GM12878 (cell line): ENCODE data around the gene MYO9B. TPM values are rescaled to one million over a fixed set of nuclear protein-coding genes. Genes with fewer than 3 reads are reported as not detected.

ENCODE experiments used
- ATAC-seq: fragments of 200-7000 bp; cut with Tn5 transposase; 3 replicates; pipeline ENCODE4 v1.9.1; 2020; ENCODE audit warnings: mild to moderate bottlenecking, moderate library complexity
- BruUV-seq: library from RNA; stranded (reverse); fragments of 400-500 nt; replicated peaks from 2 replicates; lab custom pipeline; 2021; lab: Mats Ljungman, UMichigan
- CTCF ChIA-PET: fragments of 300-600 bp; sonication (Branson Sonifier 250); formaldehyde crosslinking; extraction: SDS; loops from one replicate; lab custom pipeline; 2021; ENCODE audit warnings: inconsistent platforms; lab: Yijun Ruan, JAX
- POLR2A ChIA-PET: fragments of 350-600 bp; formaldehyde crosslinking; extraction: SDS; loops from one replicate; lab custom pipeline; 2021; ENCODE audit warnings: inconsistent platforms; lab: Charles Lee
- RAD21 ChIA-PET: fragments of 300-600 bp; sonication (Branson Sonifier 250); formaldehyde crosslinking; loops from one replicate; lab custom pipeline; 2023; ENCODE audit warnings: antibody characterized with exemption; ENCODE audit not compliant: unreplicated experiment; lab: Charles Lee
- SMC1A ChIA-PET: fragments of 300-600 bp; sonication (Branson Sonifier 250); formaldehyde crosslinking; loops from one replicate; lab custom pipeline; 2023; ENCODE audit not compliant: unreplicated experiment, uncharacterized antibody; lab: Charles Lee
- DNase-seq: peaks from one replicate; pipeline ENCODE4 v3.0.0-alpha.2; 2011; ENCODE audit warnings: low read depth, low spot score
- FAIRE-seq: peaks from 3 replicates; lab custom pipeline; 2011; peaks lifted over from hg19 to GRCh38; lab: Jason Lieb, UNC
- H2AFZ ChIP-seq: 2 replicates; pipeline ENCODE4 v1.6.0; 2011; ENCODE audit warnings: low read depth, low read length, control low read depth; ENCODE audit not compliant: control insufficient read depth
- H3K27ac ChIP-seq: 2 replicates; pipeline ENCODE4 v1.5.1; 2011; ENCODE audit warnings: control low read depth; ENCODE audit not compliant: control insufficient read depth, insufficient read depth
- H3K27me3 ChIP-seq, 2 experiments: replicated peaks in 1 of 2; 2 replicates each; pipeline versions ENCODE4 v1.6.0 to v1.6.1; 2011; ENCODE audit warnings: low read length in 1 of 2; ENCODE audit not compliant: control insufficient read depth in 2 of 2, insufficient read depth in 2 of 2
- H3K36me3 ChIP-seq, 2 experiments: 2 replicates each; pipeline ENCODE4 v1.5.1; 2011; ENCODE audit warnings: low read length in 1 of 2; ENCODE audit not compliant: control insufficient read depth in 2 of 2, insufficient read depth in 2 of 2
- H3K4me1 ChIP-seq: 2 replicates; pipeline ENCODE4 v1.6.1; 2011; ENCODE audit warnings: mild to moderate bottlenecking, low read length, moderate library complexity, mixed read lengths; ENCODE audit not compliant: control insufficient read depth, insufficient read depth
- H3K4me2 ChIP-seq: 2 replicates; pipeline ENCODE4 v1.6.0; 2011; ENCODE audit warnings: control low read depth; ENCODE audit not compliant: control insufficient read depth, insufficient read depth
- H3K4me3 ChIP-seq: fragments of 200-600 bp; sonication (generic); 2 replicates; pipeline ENCODE4 v1.5.1; 2016
- H3K79me2 ChIP-seq: 2 replicates; pipeline ENCODE4 v1.6.0; 2011; ENCODE audit warnings: low read length; ENCODE audit not compliant: control insufficient read depth, insufficient read depth
- H3K9ac ChIP-seq: 2 replicates; pipeline ENCODE4 v1.8.0; 2011; ENCODE audit warnings: low read length, control low read depth, mixed read lengths; ENCODE audit not compliant: control insufficient read depth, insufficient read depth
- H3K9me3 ChIP-seq: replicated peaks from 3 replicates; pipeline ENCODE4 v1.5.1; 2011; ENCODE audit warnings: mild to moderate bottlenecking, low read length; ENCODE audit not compliant: control insufficient read depth, insufficient read depth
- H4K20me1 ChIP-seq: 2 replicates; pipeline ENCODE4 v1.6.0; 2011; ENCODE audit not compliant: control insufficient read depth, insufficient read depth
- CBFB ChIP-seq: IDR thresholded peaks from 2 replicates; pipeline ENCODE4 v1.6.1; 2016; ENCODE audit warnings: antibody characterized with exemption, low read depth
- EED ChIP-seq: sonication (generic); IDR thresholded peaks from 2 replicates; pipeline ENCODE4 v1.6.1; 2016; ENCODE audit warnings: antibody characterized with exemption, low read depth
- KLF5 ChIP-seq: fragments of 450-650 bp; IDR thresholded peaks from 2 replicates; pipeline ENCODE4 v1.6.1; 2014; ENCODE audit warnings: mild to moderate bottlenecking; ENCODE audit not compliant: partially characterized antibody
- NRF1 ChIP-seq: conservative IDR thresholded peaks from 2 replicates; pipeline ENCODE4 v1.6.1; 2011; ENCODE audit warnings: mild to moderate bottlenecking, low read depth, low read length, improper control_type of control experiment
- PML ChIP-seq: IDR thresholded peaks from 2 replicates; pipeline ENCODE4 v1.6.1; 2012; ENCODE audit warnings: low read length, inconsistent platforms
- POLR2A ChIP-seq: IDR thresholded peaks from 2 replicates; pipeline ENCODE4 v1.6.1; 2011; ENCODE audit warnings: low read depth, mild to moderate bottlenecking, low read length
- SIN3A ChIP-seq: IDR thresholded peaks from 2 replicates; pipeline ENCODE4 v1.6.1; 2012; ENCODE audit warnings: low read depth, low read length, improper control_type of control experiment
- SMAD1 ChIP-seq: fragments of 450-650 bp; IDR thresholded peaks from 2 replicates; pipeline ENCODE4 v1.6.1; 2018; ENCODE audit warnings: mild to moderate bottlenecking, low read depth; ENCODE audit not compliant: partially characterized antibody
- SPI1 ChIP-seq: IDR thresholded peaks from 2 replicates; pipeline ENCODE4 v1.6.1; 2011; ENCODE audit warnings: low read depth, mild to moderate bottlenecking, low read length, moderate library complexity, borderline replicate concordance; ENCODE audit not compliant: insufficient read depth
- STAT3 ChIP-seq: IDR thresholded peaks from 2 replicates; pipeline ENCODE4 v1.6.1; 2011; ENCODE audit warnings: low read depth, low read length, improper control_type of control experiment
- TARDBP ChIP-seq: IDR thresholded peaks from 2 replicates; pipeline ENCODE4 v1.6.1; 2016; ENCODE audit warnings: borderline replicate concordance
- TCF12 ChIP-seq: IDR thresholded peaks from 2 replicates; pipeline ENCODE4 v1.6.1; 2011; ENCODE audit warnings: low read depth, mild to moderate bottlenecking, low read length
- ZBED1 ChIP-seq: IDR thresholded peaks from 2 replicates; pipeline ENCODE4 v1.6.1; 2016; ENCODE audit warnings: borderline replicate concordance
- ZSCAN29 ChIP-seq: fragments of 450-650 bp; IDR thresholded peaks from 2 replicates; pipeline ENCODE4 v1.6.1; 2017; ENCODE audit warnings: mild to moderate bottlenecking, moderate library complexity
- WGBS: methylation state at CpG from one replicate; pipeline ENCODE4 v1.1.6; 2016; ENCODE audit warnings: low lambda C conversion rate; ENCODE audit not compliant: insufficient replicate concordance, insufficient coverage; ENCODE audit errors: missing lambda C conversion rate; 5-methylcytosine and 5-hydroxymethylcytosine counted together
- in situ Hi-C: fragments of 300-500 bp; cut with MboI; formaldehyde crosslinking; loops from 9 replicates; pipeline ENCODE4 v1.14.3; 2018; ENCODE audit warnings: mixed read lengths
- intact Hi-C: fragments of 100-400 bp; cut with micrococcal nuclease; formaldehyde crosslinking; loops from one replicate; pipeline ENCODE4 v1.14.2; 2022; ENCODE audit not compliant: unreplicated experiment
- polyA plus RNA-seq, 11 experiments: library from polyadenylated mRNA; depleted of rRNA in 4 of 11; unstranded in 6 of 11; stranded (reverse) in 5 of 11; fragments of >200 nt; fragmentation: Nextera tagmentation in 4 of 11; fragmentation: Illumina TruSeq in 1 of 11; extraction: Ambion mirVana in 4 of 11; extraction: Trizol in 1 of 11; gene quantifications; 1 replicate in 1 of 11; 2 replicates in 10 of 11; pipeline versions ENCODE4 v1.2.1 to v1.2.3, GENCODE V29; 2011 to 2016; ENCODE audit warnings: inconsistent platforms in 2 of 11, missing spikeins in 2 of 11, low read depth in 1 of 11
- total RNA-seq, 4 experiments: library from RNA; depleted of rRNA in 3 of 4; stranded (reverse); fragments of >200 nt in 3 of 4; fragmentation: Illumina TruSeq in 1 of 4; extraction: Trizol in 1 of 4; gene quantifications; 2 replicates each; pipeline versions ENCODE4 v1.2.1 to v1.2.3, GENCODE V29; 2013 to 2021
- TF ChIP-seq, protein P1 (sequence below): fragments of 450-650 bp; conservative IDR thresholded peaks from 2 replicates; pipeline ENCODE4 v1.6.1; 2017; ENCODE audit warnings: mild to moderate bottlenecking, moderate library complexity
- TF ChIP-seq, protein P2 (sequence below): fragments of 450-650 bp; IDR thresholded peaks from 2 replicates; pipeline ENCODE4 v1.6.1; 2017; ENCODE audit warnings: low read depth, mild to moderate bottlenecking, moderate library complexity
- TF ChIP-seq, protein P3 (sequence below): fragments of 450-650 bp; IDR thresholded peaks from 2 replicates; pipeline ENCODE4 v1.6.1; 2014; ENCODE audit warnings: mild to moderate bottlenecking
- TF ChIP-seq, protein P4 (sequence below): fragments of 450-650 bp; formaldehyde crosslinking; IDR thresholded peaks from 2 replicates; pipeline ENCODE4 v1.4.0; 2020; ENCODE audit warnings: mild to moderate bottlenecking, moderate library complexity

Gene MYO9B
- total and polyA plus RNA-seq, 10 of the 15 experiments (the other 5 are each of a cell fraction or from before 2014, with no cell fraction given), result 5.4 to 165 (median 45.8) TPM

DNA sequence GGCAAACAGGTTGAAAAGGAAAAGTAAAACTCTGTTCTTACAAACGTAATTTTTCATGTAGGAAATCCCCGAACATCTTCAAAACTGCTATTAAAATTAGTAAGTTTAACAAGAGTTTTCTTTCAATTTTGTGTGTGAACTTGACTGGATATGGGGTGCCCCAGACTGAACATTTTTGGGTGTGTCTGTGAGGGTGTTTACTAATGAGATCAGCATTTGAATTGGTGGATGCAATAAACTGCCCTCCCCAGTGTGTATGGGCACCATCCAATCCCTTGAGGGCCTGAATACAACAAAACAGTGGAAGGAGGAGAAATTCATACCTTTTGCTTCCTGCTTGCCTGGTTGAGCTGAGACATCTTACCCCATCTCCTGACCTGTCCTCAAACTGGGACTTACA is 12.1 kb upstream of the MYO9B start:
- SMC1A ChIA-PET, result no interaction called here
- peaks cover 12% of the 10 kb centered on the region for H3K79me2 ChIP-seq
- TF ChIP-seq, protein P1, sequence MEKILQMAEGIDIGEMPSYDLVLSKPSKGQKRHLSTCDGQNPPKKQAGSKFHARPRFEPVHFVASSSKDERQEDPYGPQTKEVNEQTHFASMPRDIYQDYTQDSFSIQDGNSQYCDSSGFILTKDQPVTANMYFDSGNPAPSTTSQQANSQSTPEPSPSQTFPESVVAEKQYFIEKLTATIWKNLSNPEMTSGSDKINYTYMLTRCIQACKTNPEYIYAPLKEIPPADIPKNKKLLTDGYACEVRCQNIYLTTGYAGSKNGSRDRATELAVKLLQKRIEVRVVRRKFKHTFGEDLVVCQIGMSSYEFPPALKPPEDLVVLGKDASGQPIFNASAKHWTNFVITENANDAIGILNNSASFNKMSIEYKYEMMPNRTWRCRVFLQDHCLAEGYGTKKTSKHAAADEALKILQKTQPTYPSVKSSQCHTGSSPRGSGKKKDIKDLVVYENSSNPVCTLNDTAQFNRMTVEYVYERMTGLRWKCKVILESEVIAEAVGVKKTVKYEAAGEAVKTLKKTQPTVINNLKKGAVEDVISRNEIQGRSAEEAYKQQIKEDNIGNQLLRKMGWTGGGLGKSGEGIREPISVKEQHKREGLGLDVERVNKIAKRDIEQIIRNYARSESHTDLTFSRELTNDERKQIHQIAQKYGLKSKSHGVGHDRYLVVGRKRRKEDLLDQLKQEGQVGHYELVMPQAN, result no peak
- no peak for TF ChIP-seq STAT3
- no peak for TF ChIP-seq KLF5
- TF ChIP-seq, protein P2, sequence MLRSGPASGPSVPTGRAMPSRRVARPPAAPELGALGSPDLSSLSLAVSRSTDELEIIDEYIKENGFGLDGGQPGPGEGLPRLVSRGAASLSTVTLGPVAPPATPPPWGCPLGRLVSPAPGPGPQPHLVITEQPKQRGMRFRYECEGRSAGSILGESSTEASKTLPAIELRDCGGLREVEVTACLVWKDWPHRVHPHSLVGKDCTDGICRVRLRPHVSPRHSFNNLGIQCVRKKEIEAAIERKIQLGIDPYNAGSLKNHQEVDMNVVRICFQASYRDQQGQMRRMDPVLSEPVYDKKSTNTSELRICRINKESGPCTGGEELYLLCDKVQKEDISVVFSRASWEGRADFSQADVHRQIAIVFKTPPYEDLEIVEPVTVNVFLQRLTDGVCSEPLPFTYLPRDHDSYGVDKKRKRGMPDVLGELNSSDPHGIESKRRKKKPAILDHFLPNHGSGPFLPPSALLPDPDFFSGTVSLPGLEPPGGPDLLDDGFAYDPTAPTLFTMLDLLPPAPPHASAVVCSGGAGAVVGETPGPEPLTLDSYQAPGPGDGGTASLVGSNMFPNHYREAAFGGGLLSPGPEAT, result no peak
- no peak for TF ChIP-seq EED
- no peak for TF ChIP-seq SPI1
- no peak for TF ChIP-seq CBFB
- TF ChIP-seq, protein P3, sequence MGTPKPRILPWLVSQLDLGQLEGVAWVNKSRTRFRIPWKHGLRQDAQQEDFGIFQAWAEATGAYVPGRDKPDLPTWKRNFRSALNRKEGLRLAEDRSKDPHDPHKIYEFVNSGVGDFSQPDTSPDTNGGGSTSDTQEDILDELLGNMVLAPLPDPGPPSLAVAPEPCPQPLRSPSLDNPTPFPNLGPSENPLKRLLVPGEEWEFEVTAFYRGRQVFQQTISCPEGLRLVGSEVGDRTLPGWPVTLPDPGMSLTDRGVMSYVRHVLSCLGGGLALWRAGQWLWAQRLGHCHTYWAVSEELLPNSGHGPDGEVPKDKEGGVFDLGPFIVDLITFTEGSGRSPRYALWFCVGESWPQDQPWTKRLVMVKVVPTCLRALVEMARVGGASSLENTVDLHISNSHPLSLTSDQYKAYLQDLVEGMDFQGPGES, result no peak
- no peak for TF ChIP-seq TARDBP
- no peak for TF ChIP-seq ZSCAN29
- TF ChIP-seq SIN3A, result no peak
- no peak for TF ChIP-seq SMAD1
- no peak for TF ChIP-seq NRF1
- TF ChIP-seq ZBED1, result no peak
- no peak for TF ChIP-seq POLR2A
- TF ChIP-seq PML, result no peak
- TF ChIP-seq TCF12, result no peak
- TF ChIP-seq, protein P4, sequence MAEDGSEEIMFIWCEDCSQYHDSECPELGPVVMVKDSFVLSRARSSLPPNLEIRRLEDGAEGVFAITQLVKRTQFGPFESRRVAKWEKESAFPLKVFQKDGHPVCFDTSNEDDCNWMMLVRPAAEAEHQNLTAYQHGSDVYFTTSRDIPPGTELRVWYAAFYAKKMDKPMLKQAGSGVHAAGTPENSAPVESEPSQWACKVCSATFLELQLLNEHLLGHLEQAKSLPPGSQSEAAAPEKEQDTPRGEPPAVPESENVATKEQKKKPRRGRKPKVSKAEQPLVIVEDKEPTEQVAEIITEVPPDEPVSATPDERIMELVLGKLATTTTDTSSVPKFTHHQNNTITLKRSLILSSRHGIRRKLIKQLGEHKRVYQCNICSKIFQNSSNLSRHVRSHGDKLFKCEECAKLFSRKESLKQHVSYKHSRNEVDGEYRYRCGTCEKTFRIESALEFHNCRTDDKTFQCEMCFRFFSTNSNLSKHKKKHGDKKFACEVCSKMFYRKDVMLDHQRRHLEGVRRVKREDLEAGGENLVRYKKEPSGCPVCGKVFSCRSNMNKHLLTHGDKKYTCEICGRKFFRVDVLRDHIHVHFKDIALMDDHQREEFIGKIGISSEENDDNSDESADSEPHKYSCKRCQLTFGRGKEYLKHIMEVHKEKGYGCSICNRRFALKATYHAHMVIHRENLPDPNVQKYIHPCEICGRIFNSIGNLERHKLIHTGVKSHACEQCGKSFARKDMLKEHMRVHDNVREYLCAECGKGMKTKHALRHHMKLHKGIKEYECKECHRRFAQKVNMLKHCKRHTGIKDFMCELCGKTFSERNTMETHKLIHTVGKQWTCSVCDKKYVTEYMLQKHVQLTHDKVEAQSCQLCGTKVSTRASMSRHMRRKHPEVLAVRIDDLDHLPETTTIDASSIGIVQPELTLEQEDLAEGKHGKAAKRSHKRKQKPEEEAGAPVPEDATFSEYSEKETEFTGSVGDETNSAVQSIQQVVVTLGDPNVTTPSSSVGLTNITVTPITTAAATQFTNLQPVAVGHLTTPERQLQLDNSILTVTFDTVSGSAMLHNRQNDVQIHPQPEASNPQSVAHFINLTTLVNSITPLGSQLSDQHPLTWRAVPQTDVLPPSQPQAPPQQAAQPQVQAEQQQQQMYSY (CRISPR knock-in tag), result no peak

More for the DNA sequence above, 12.1 kb upstream of the MYO9B start:
- peaks cover 10 to 16% of the 10 kb centered on the region in 2 experiments; a peak in 3 of 4 replicates for H3K36me3 ChIP-seq
- RAD21 ChIA-PET, result interaction anchor here (0.6 kb wide), 1 partner anchor 242 kb away, joined by 6 read pairs; no protein-coding TSS in a partner anchor
- CTCF ChIA-PET, result interaction anchor here (0.8 to 1.4 kb wide), 3 partner anchors 58 to 227 kb away, joined by 3 to 5 read pairs (median 3); no protein-coding TSS in a partner anchor
- H3K9ac ChIP-seq, result no peak overlapping the region
- in situ Hi-C loops (no loop called here), intact Hi-C loops (loop anchor here (10.0 kb wide), 1 partner anchor 121 kb away; no protein-coding TSS in a partner anchor)
- H3K4me1 ChIP-seq, result peaks cover 25% of the 10 kb centered on the region
- WGBS, result 6% methylated on average over 2 of the region's 2 CpGs
- no peak overlapping the region for H2AFZ ChIP-seq
- H3K4me2 ChIP-seq, result peak overlapping the region; percentile 39; the same call in 1 of the 2 replicates
- ATAC-seq, result peak; percentile 44
- H3K27ac ChIP-seq, result no peak overlapping the region
- no TSS peak for BruUV-seq
- POLR2A ChIA-PET, result interaction anchor here (1.3 kb wide), 1 partner anchor 13 kb away, joined by 3 read pairs; no protein-coding TSS in a partner anchor
- H3K4me3 ChIP-seq, result no peak overlapping the region
- FAIRE-seq, result no peak
- peaks cover 2% of the 10 kb centered on the region; the same call in 1 of the 2 replicates for H4K20me1 ChIP-seq
- no peaks in the 10 kb centered on the region for H3K9me3 ChIP-seq
- H3K27me3 ChIP-seq, result no peaks in the 10 kb centered on the region
- DNase-seq, result no peak
